Neutrophil (primary cell): ENCODE data around the gene SDSL.

Experiments used
- H3K27ac ChIP-seq: fragments of 200-600 bp; sonication (generic); 2 replicates; pipeline ENCODE4 v1.5.1; 2016; ENCODE audit warnings: mild to moderate bottlenecking, moderate library complexity
- H3K27me3 ChIP-seq: fragments of 200-600 bp; sonication (generic); 2 replicates; pipeline ENCODE4 v1.6.0; 2016; ENCODE audit warnings: mild to moderate bottlenecking
- H3K36me3 ChIP-seq: fragments of 200-600 bp; sonication (generic); 2 replicates; pipeline ENCODE4 v1.5.1; 2017
- H3K4me1 ChIP-seq, 2 experiments: fragments of 200-600 bp in 1 of 2; sonication (generic) in 1 of 2; 1 replicate in 1 of 2; 2 replicates in 1 of 2; pipeline versions ENCODE4 v1.5.1 to v1.6.1; 2013 to 2016; ENCODE audit warnings: low read depth in 1 of 2, low read length in 1 of 2, mild to moderate bottlenecking in 1 of 2, moderate library complexity in 1 of 2; ENCODE audit not compliant: control insufficient read depth in 1 of 2, insufficient read depth in 1 of 2
- H3K4me3 ChIP-seq, 2 experiments: fragments of 200-600 bp in 1 of 2; sonication (generic) in 1 of 2; 1 replicate in 1 of 2; 2 replicates in 1 of 2; pipeline ENCODE4 v1.5.1; 2013 to 2016; ENCODE audit warnings: low read depth in 1 of 2, low read length in 1 of 2, mild to moderate bottlenecking in 1 of 2, moderate library complexity in 1 of 2
- H3K9me3 ChIP-seq: fragments of 200-600 bp; sonication (generic); 2 replicates; pipeline ENCODE4 v1.5.1; 2016
- TF ChIP-seq, protein P1 (sequence below): fragments of 200-600 bp; sonication (generic); IDR thresholded peaks from 2 replicates; pipeline ENCODE4 v1.5.1; 2016; ENCODE audit warnings: antibody characterized with exemption

Gene SDSL

DNA sequence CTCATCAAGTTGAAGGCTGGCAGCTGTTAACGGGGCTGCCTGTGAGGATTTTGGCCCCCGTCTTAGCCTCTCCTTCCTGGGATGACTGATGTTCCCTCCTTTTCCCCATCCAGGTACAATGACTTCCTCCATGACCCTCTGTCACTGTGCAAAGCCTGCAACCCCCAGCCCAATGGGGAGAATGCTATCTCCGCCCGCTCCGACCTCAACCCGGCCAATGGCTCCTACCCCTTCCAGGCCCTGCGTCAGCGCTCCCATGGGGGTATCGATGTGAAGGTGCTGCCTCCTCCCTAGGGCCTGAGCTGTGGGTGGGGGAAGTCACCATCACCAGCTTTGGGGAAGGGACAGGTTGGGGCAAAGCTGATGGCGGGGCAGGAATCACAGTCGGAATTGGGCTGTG is 34.5 kb upstream of the SDSL start:
- TF ChIP-seq, protein P1, sequence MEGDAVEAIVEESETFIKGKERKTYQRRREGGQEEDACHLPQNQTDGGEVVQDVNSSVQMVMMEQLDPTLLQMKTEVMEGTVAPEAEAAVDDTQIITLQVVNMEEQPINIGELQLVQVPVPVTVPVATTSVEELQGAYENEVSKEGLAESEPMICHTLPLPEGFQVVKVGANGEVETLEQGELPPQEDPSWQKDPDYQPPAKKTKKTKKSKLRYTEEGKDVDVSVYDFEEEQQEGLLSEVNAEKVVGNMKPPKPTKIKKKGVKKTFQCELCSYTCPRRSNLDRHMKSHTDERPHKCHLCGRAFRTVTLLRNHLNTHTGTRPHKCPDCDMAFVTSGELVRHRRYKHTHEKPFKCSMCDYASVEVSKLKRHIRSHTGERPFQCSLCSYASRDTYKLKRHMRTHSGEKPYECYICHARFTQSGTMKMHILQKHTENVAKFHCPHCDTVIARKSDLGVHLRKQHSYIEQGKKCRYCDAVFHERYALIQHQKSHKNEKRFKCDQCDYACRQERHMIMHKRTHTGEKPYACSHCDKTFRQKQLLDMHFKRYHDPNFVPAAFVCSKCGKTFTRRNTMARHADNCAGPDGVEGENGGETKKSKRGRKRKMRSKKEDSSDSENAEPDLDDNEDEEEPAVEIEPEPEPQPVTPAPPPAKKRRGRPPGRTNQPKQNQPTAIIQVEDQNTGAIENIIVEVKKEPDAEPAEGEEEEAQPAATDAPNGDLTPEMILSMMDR = no peak
- H3K4me3 ChIP-seq = no peak overlapping the region

DNA sequence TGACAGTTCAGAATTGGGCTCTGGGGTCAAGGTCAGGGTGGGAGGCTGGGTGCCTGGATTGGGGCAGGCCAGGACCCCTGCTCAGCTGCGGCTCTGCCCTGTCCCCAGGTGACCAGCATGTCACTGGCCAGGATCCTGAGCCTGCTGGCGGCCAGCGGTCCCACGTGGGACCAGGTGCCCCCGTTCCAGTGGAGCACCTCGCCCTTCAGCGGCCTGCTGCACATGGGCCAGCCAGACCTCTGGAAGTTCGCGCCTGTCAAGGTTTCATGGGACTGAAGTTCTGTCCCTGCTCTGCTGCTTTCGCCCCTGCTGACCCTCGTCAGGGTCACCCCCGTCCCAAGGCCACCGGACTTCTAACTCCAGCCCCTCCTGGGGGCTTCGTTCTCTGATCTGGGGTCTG is 33.8 kb upstream of the SDSL start:
- Histone ChIP-seq H3K4me3 (no peak overlapping the region), H3K27ac (no peak overlapping the region), H3K27me3 (no peaks in the 10 kb centered on the region), H3K4me1 (no peaks in the 10 kb centered on the region), H3K9me3 (no peaks in the 10 kb centered on the region), H3K36me3 (no peaks in the 10 kb centered on the region)
- TF ChIP-seq, protein P1 = no peak

More for the DNA sequence above, 34.5 kb upstream of the SDSL start:
- no peaks in the 10 kb centered on the region for H3K27me3 ChIP-seq
- H3K27ac ChIP-seq = no peak overlapping the region
- H3K9me3 ChIP-seq = no peaks in the 10 kb centered on the region
- no peaks in the 10 kb centered on the region for H3K4me1 ChIP-seq
- H3K36me3 ChIP-seq = no peaks in the 10 kb centered on the region

DNA sequence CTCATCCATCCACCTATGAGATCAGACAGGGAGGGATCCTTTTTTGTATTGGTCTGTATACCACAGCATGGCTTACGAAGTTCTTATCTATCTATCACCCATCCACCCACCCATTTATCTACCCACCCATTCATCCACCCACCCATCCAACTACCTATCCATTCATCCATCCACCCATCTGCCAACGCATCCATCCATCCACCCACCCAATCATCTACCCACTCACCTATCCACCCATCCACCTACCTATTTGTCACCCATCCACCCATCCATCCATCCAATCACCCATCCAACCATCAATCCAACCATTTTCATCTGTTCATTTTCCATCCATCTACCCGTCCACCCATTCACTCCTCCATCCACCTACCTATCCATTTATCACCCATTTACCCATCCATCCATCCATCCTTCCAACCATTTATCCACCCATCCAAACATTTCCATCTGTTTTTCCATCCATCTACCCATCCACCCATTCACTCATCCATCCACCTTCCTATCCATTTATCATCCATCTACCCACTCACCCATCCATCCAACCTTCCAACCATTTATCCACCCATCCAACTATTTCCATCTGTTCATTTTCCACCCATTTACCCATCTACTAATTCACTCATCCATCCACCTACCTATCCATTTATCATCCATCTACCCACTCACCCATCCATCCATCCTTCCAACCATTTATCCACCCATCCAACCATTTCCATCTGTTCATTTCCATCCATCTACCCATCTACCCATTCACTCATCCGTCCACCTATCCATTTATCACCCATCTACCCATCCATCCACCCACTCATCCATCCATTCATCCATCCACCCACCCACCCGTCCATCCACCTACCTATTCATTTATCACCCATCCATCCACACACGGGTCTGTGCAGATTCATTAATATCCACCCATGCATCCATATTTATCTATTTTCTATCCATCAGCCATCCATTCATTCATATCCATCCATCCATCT is 31.8 kb upstream of the SDSL start:
- no peaks in the 10 kb centered on the region for H3K4me1 ChIP-seq
- TF ChIP-seq, protein P1 = no peak
- H3K4me3 ChIP-seq = no peak overlapping the region
- H3K27ac ChIP-seq = no peak overlapping the region
- no peaks in the 10 kb centered on the region for H3K36me3 ChIP-seq
- no peaks in the 10 kb centered on the region for H3K9me3 ChIP-seq
- H3K27me3 ChIP-seq = no peaks in the 10 kb centered on the region

DNA sequence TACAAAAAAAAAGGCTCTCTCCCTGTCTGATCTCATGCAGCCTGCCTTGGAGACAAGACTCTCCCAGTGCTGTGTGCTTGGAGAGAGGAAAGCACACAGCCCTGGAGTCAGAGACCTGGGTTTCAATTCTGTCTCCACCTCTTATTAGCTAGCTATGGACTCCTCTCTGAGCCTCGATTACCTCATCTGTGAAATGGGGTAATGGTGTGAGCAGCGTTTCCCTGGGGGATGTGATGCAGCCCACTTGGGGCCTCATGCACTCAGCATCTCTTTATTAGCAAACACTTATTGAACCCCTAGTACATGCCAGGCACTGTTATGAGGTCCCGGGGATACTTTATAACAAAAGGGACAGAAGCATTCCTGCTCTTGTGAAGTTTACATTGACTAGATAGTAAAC is 31.0 kb upstream of the SDSL start:
- H3K27me3 ChIP-seq = no peaks in the 10 kb centered on the region
- H3K4me1 ChIP-seq = no peaks in the 10 kb centered on the region
- H3K4me3 ChIP-seq = no peak overlapping the region
- H3K36me3 ChIP-seq = no peaks in the 10 kb centered on the region
- H3K9me3 ChIP-seq = no peaks in the 10 kb centered on the region
- TF ChIP-seq, protein P1 = no peak
- H3K27ac ChIP-seq = no peak overlapping the region

DNA sequence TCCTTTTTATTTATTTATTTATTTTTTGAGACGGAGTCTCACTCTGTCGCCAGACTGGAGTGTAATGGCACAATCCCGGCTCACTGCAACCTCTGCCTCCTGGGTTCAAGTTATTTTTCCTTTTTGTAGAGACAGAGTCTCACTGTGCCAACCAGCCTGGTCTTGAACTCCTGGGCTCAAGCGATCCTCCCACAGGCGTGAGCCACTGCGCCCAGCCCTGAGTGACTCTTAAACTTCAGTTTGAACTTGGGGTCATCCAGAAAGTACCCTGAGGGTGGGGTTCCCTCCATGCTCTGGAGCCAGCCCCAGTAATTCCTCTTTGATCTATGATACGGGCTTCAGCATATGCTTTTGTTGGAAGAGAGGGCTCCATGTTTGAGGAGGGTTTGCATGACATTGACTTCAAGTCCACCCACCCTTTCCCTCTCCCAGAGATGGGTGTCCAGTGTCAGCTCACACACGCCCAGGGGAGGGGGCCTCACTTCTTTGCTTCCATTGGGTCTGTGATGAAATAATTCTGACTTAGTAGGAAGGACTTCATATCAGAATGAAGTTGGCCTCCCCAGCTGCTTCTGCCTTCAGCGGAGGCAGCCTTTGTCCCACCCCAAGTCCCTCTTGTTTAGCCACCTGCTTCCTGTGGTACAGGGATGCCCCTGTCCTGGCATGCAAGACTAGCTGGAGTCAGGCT is 30.4 kb upstream of the SDSL start:
- TF ChIP-seq, protein P1 = no peak
- Histone ChIP-seq H3K27me3 (no peaks in the 10 kb centered on the region), H3K4me1 (no peaks in the 10 kb centered on the region), H3K4me3 (no peak overlapping the region), H3K27ac (no peak overlapping the region), H3K9me3 (no peaks in the 10 kb centered on the region), H3K36me3 (no peaks in the 10 kb centered on the region)
